Measurements from ENCODE around the gene SLC13A5. TPM values are rescaled to one million over a fixed set of nuclear protein-coding genes. Genes with fewer than 3 reads are reported as not detected.
A peak's percentile ranks its signal among the peaks of the same experiment; 100 is the strongest.

Gene SLC13A5
- total and polyA plus RNA-seq, 11 donors, result 0.06 to 0.72 TPM; not detected in 9

DNA sequence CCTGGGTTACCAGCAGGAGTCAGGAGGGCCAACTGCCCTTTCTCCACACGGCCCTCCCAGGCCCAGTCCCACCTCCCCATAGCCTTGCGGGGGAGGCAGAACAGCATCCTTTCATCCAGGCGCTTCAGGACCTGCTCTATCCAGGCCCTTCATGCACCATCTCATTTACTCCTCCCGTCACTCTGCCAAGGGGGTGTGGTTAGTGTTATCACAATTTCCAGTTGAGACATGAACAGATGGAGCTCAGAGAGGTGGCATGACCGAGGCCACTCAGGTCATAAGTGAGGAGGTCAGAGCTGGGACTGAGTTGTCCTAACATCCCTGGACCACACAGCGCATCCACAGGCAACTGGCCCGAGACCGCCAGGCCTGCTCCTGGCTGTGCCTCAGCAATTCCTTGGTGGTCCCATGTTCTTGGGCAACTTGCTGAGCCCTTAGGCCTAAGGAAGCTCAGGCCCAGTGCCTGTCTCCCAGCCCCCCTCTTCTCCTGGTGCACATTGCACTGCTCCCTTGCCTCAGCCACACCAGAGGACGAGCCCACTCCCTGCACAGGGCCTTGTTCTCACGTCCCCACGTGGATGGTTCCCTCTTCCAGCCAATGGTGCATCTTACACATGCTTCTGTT is 37.9 kb downstream of the SLC13A5 start:
- ATAC-seq (peak in 1 of 4 donors; percentile 23), DNase-seq (no peak)
- H3K9me3 ChIP-seq, result no peaks in the 10 kb centered on the region
- intact Hi-C loops (cut with DNase I), result no loop called here
- WGBS, 4 donors, result 70 to 76% (median 73%) methylated on average over 9 to 11 of the region's 11 CpGs
- H3K36me3 ChIP-seq, result no peaks in the 10 kb centered on the region
- H3K27ac ChIP-seq, result no peak overlapping the region
- H3K27me3 ChIP-seq, result peaks cover 0 to 49% (median 5%) of the 10 kb centered on the region in 9 donors
- no peak overlapping the region for H3K4me3 ChIP-seq
- H3K4me1 ChIP-seq, result no peaks in the 10 kb centered on the region
- TF ChIP-seq, protein P1, sequence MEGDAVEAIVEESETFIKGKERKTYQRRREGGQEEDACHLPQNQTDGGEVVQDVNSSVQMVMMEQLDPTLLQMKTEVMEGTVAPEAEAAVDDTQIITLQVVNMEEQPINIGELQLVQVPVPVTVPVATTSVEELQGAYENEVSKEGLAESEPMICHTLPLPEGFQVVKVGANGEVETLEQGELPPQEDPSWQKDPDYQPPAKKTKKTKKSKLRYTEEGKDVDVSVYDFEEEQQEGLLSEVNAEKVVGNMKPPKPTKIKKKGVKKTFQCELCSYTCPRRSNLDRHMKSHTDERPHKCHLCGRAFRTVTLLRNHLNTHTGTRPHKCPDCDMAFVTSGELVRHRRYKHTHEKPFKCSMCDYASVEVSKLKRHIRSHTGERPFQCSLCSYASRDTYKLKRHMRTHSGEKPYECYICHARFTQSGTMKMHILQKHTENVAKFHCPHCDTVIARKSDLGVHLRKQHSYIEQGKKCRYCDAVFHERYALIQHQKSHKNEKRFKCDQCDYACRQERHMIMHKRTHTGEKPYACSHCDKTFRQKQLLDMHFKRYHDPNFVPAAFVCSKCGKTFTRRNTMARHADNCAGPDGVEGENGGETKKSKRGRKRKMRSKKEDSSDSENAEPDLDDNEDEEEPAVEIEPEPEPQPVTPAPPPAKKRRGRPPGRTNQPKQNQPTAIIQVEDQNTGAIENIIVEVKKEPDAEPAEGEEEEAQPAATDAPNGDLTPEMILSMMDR (IDR thresholded peaks at IDR 0.05), result no peak
- TF ChIP-seq POLR2A (IDR thresholded peaks at IDR 0.05), result no peak

- DNase-seq (no peak), ATAC-seq (no peak)
- H3K27me3 ChIP-seq, result peaks cover 0 to 46% (median 5%) of the 10 kb centered on the region in 9 donors
- 91 to 95% (median 93%) methylated on average over 13 of the region's 13 CpGs for WGBS, 4 donors
- intact Hi-C loops (cut with DNase I), result no loop called here
- no peaks in the 10 kb centered on the region for H3K36me3 ChIP-seq
- H3K27ac ChIP-seq, result no peak overlapping the region
- TF ChIP-seq, protein P1 (IDR thresholded peaks at IDR 0.05), result no peak
- TF ChIP-seq POLR2A (IDR thresholded peaks at IDR 0.05), result no peak
- no peaks in the 10 kb centered on the region for H3K4me1 ChIP-seq
- H3K9me3 ChIP-seq, result no peaks in the 10 kb centered on the region
- H3K4me3 ChIP-seq, result no peak overlapping the region
Measured at GRCh38 chr17:6674586-6674985, 38.6 kb downstream of the SLC13A5 start.

DNA sequence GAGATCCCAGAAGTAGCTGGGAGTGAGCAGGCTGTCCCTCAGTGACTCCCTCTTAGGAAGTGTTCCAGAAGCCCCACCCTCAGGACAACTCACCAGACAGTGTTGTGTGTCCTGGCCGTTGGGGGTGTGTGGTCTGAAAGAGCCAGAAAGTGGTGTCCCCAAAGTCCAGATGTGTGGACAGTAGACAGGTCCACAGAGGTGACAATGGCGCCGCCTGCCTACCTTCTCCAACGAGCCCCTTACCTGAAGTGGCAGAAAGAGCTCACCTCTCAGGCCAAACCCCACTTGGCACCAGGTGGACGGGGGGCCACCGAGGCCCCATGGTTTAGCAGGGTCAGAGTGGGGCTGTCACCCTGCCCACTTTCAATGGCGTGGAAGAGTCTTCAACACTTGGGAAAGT is 41.7 kb downstream of the SLC13A5 start:
- H3K27me3 ChIP-seq, result peaks cover 0 to 25% (median 4%) of the 10 kb centered on the region in 9 donors
- no peak overlapping the region for H3K27ac ChIP-seq
- H3K4me1 ChIP-seq, result no peaks in the 10 kb centered on the region
- ATAC-seq (no peak), DNase-seq (no peak)
- no peak for TF ChIP-seq POLR2A (IDR thresholded peaks at IDR 0.05)
- TF ChIP-seq, protein P1 (IDR thresholded peaks at IDR 0.05), result no peak
- no peak overlapping the region for H3K4me3 ChIP-seq
- no peaks in the 10 kb centered on the region for H3K36me3 ChIP-seq
- 72 to 84% (median 81%) methylated on average over 4 to 7 of the region's 7 CpGs for WGBS, 4 donors
- intact Hi-C loops (cut with DNase I), result no loop called here
- no peaks in the 10 kb centered on the region for H3K9me3 ChIP-seq

GRCh38 chr17:6670999-6671398 is 42.2 kb downstream of the SLC13A5 start:
- intact Hi-C loops (cut with DNase I), result no loop called here
- peaks cover 0 to 25% (median 4%) of the 10 kb centered on the region in 9 donors for H3K27me3 ChIP-seq

More at GRCh38 chr17:6670999-6671398, 42.2 kb downstream of the SLC13A5 start:
- peaks cover 0 to 3% (median 0%) of the 10 kb centered on the region in 12 donors for H3K4me1 ChIP-seq
- H3K9me3 ChIP-seq, result no peaks in the 10 kb centered on the region
- H3K4me3 ChIP-seq, result no peak overlapping the region
- TF ChIP-seq, protein P1 (IDR thresholded peaks at IDR 0.05), result no peak
- TF ChIP-seq POLR2A (IDR thresholded peaks at IDR 0.05), result no peak
- no peak overlapping the region for H3K27ac ChIP-seq
- peak in 1 of 4 donors; percentile 21 for ATAC-seq
- 74 to 89% (median 88%) methylated on average over 6 of the region's 6 CpGs for WGBS, 4 donors
- DNase-seq, result no peak
- no peaks in the 10 kb centered on the region for H3K36me3 ChIP-seq

Data from heart left ventricle (tissue), 16 donors.